DOHH2 (cell line): Measurements from ENCODE around the gene HMGN2.

Experiments
- H3F3A ChIP-seq: fragments of 200-600 bp; sonication (generic), shearing (Covaris generic); 2 replicates; pipeline ENCODE4 v1.6.0; 2016; ENCODE audit warnings: antibody characterized with exemption, mild to moderate bottlenecking; ENCODE audit not compliant: control insufficient read depth, insufficient read depth
- H3K27ac ChIP-seq: fragments of 200-600 bp; sonication (generic); 2 replicates; pipeline ENCODE4 v1.5.1; 2014; ENCODE audit warnings: low read depth, mild to moderate bottlenecking, low read length, moderate library complexity
- H3K27me3 ChIP-seq: fragments of 200-600 bp; sonication (generic); 2 replicates; pipeline ENCODE4 v1.6.1; 2014; ENCODE audit warnings: mild to moderate bottlenecking, low read length, mixed read lengths; ENCODE audit not compliant: control insufficient read depth
- H3K36me3 ChIP-seq: fragments of 200-600 bp; sonication (generic); 2 replicates; pipeline ENCODE4 v1.6.1; 2014; ENCODE audit warnings: mild to moderate bottlenecking, low read length, moderate library complexity, mixed read lengths; ENCODE audit not compliant: control insufficient read depth
- H3K4me1 ChIP-seq: fragments of 200-600 bp; sonication (generic); 2 replicates; pipeline ENCODE4 v1.6.1; 2014; ENCODE audit warnings: mild to moderate bottlenecking, low read length, mixed read lengths; ENCODE audit not compliant: control insufficient read depth
- H3K4me2 ChIP-seq: fragments of 200-600 bp; sonication (generic); 2 replicates; pipeline ENCODE4 v1.6.0; 2014; ENCODE audit warnings: mild to moderate bottlenecking, low read length, moderate library complexity
- H3K4me3 ChIP-seq: fragments of 200-600 bp; sonication (generic); 2 replicates; pipeline ENCODE4 v1.5.1; 2014; ENCODE audit warnings: mild to moderate bottlenecking, low read length, mixed read lengths
- H3K79me2 ChIP-seq: fragments of 200-600 bp; sonication (generic); 2 replicates; pipeline ENCODE4 v1.6.1; 2014; ENCODE audit warnings: mild to moderate bottlenecking, low read length, mixed read lengths; ENCODE audit not compliant: control insufficient read depth
- H3K9me2 ChIP-seq: fragments of 200-600 bp; sonication (generic); replicated peaks from 2 replicates; pipeline ENCODE4 v1.6.1; 2014; ENCODE audit warnings: mild to moderate bottlenecking, low read length, mixed read lengths; ENCODE audit not compliant: control insufficient read depth
- H3K9me3 ChIP-seq: fragments of 200-600 bp; sonication (generic); 2 replicates; pipeline ENCODE4 v1.6.1; 2014; ENCODE audit warnings: antibody characterized with exemption, low read length, mixed read lengths; ENCODE audit not compliant: control insufficient read depth, insufficient read depth
- H4K20me1 ChIP-seq: fragments of 200-600 bp; sonication (generic); 2 replicates; pipeline ENCODE4 v1.6.0; 2014; ENCODE audit warnings: low read depth, mild to moderate bottlenecking, antibody characterized with exemption, low read length, moderate library complexity; ENCODE audit not compliant: control insufficient read depth, insufficient read depth
- CTCF ChIP-seq: fragments of 200-600 bp; sonication (generic); IDR thresholded peaks from one replicate; pipeline ENCODE4 v1.5.1; 2014; ENCODE audit warnings: antibody characterized with exemption, mild to moderate bottlenecking, low read depth, low read length; ENCODE audit not compliant: poor library complexity, severe bottlenecking
- EZH2phosphoT487 ChIP-seq: fragments of 200-600 bp; sonication (generic); IDR thresholded peaks from 2 replicates; pipeline ENCODE4 v1.6.1; 2017; ENCODE audit warnings: borderline replicate concordance, mild to moderate bottlenecking, antibody characterized with exemption, low read length, moderate library complexity, mixed read lengths

HMGN2 gene

GRCh38 chr1:26478159-26478558 is 5.9 kb downstream of the HMGN2 start:
- Histone ChIP-seq H3K79me2 (peaks cover 20% of the 10 kb centered on the region), H3K4me2 (no peak overlapping the region), H3F3A (peaks cover 55% of the 10 kb centered on the region), H3K9me2 (no peaks in the 10 kb centered on the region), H3K27ac (no peak overlapping the region), H3K36me3 (peaks cover 42% of the 10 kb centered on the region), H3K4me1 (peaks cover 31% of the 10 kb centered on the region), H4K20me1 (peaks cover 24% of the 10 kb centered on the region), H3K9me3 (no peaks in the 10 kb centered on the region), H3K27me3 (no peaks in the 10 kb centered on the region), H3K4me3 (no peak overlapping the region)
- TF ChIP-seq CTCF (no peak), EZH2phosphoT487 (no peak)

GRCh38 chr1:26478988-26479387 is 6.7 kb downstream of the HMGN2 start:
- TF ChIP-seq EZH2phosphoT487 (no peak), CTCF (no peak)
- Histone ChIP-seq H3K4me1 (peaks cover 24% of the 10 kb centered on the region), H3K36me3 (peaks cover 33% of the 10 kb centered on the region), H3F3A (peaks cover 47% of the 10 kb centered on the region), H3K4me2 (no peak overlapping the region), H3K9me3 (no peaks in the 10 kb centered on the region), H4K20me1 (peaks cover 15% of the 10 kb centered on the region), H3K79me2 (peaks cover 12% of the 10 kb centered on the region), H3K27me3 (no peaks in the 10 kb centered on the region), H3K27ac (no peak overlapping the region), H3K4me3 (no peak overlapping the region), H3K9me2 (no peaks in the 10 kb centered on the region)

GRCh38 chr1:26482921-26483320 is 10.7 kb downstream of the HMGN2 start:
- Histone ChIP-seq H3F3A (peaks cover 14% of the 10 kb centered on the region), H3K9me2 (no peaks in the 10 kb centered on the region), H3K4me3 (no peak overlapping the region), H3K36me3 (no peaks in the 10 kb centered on the region), H3K27me3 (no peaks in the 10 kb centered on the region), H3K27ac (no peak overlapping the region), H3K4me2 (no peak overlapping the region), H3K4me1 (no peaks in the 10 kb centered on the region), H3K79me2 (no peaks in the 10 kb centered on the region), H4K20me1 (no peaks in the 10 kb centered on the region), H3K9me3 (no peaks in the 10 kb centered on the region)
- TF ChIP-seq EZH2phosphoT487 (no peak), CTCF (no peak)

GRCh38 chr1:26483980-26484379 is 11.7 kb downstream of the HMGN2 start:
- Histone ChIP-seq H3F3A (peaks cover 6% of the 10 kb centered on the region), H3K79me2 (no peaks in the 10 kb centered on the region), H3K4me2 (no peak overlapping the region), H4K20me1 (no peaks in the 10 kb centered on the region), H3K9me3 (no peaks in the 10 kb centered on the region), H3K36me3 (no peaks in the 10 kb centered on the region), H3K4me3 (no peak overlapping the region), H3K27me3 (no peaks in the 10 kb centered on the region), H3K9me2 (no peaks in the 10 kb centered on the region), H3K4me1 (no peaks in the 10 kb centered on the region), H3K27ac (no peak overlapping the region)
- TF ChIP-seq CTCF (no peak), EZH2phosphoT487 (no peak)
